Prostate gland (tissue), 2 donors: ENCODE data around the gene PIPOX.

Experiments
- POLR2A ChIP-seq: fragments of 450-650 bp; IDR thresholded peaks from one replicate; pipeline ENCODE4 v1.6.1; 2016; ENCODE audit warnings: antibody characterized with exemption, mild to moderate bottlenecking
- POLR2AphosphoS5 ChIP-seq: sonication (generic); formaldehyde crosslinking; IDR thresholded peaks from one replicate; pipeline ENCODE4 v1.6.1; 2017; ENCODE audit warnings: antibody characterized with exemption
- TF ChIP-seq, protein P1 (sequence below), 4 experiments: fragments of 200-600 bp in 2 of 4; fragments of 450-650 bp in 2 of 4; sonication (generic) in 2 of 4; IDR thresholded peaks; 1 replicate in 3 of 4; 2 replicates in 1 of 4; pipeline ENCODE4 v1.5.1; 2016 to 2019; ENCODE audit warnings: antibody characterized with exemption in 4 of 4, mild to moderate bottlenecking in 2 of 4, moderate library complexity in 2 of 4

DNA sequence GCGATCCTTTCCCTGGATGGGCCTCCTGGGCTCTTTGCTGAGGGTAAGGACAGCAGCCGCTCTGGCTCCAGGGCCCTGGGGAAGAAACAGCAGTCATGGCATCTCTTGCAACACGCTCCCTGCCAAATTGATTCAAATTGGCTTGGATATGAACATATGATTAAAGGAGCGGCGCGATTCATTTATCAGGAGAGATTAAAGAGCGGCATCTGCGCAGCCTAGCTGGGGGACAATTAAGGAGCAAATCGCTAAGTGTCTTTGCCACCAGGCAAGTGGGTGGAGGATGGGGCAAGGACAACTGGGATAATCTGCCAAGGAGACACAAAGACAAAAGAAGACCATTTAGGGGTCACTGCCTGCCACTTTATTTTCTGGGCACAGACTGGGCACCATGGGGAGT is 27.8 kb downstream of the PIPOX start:
- TF ChIP-seq, protein P1, sequence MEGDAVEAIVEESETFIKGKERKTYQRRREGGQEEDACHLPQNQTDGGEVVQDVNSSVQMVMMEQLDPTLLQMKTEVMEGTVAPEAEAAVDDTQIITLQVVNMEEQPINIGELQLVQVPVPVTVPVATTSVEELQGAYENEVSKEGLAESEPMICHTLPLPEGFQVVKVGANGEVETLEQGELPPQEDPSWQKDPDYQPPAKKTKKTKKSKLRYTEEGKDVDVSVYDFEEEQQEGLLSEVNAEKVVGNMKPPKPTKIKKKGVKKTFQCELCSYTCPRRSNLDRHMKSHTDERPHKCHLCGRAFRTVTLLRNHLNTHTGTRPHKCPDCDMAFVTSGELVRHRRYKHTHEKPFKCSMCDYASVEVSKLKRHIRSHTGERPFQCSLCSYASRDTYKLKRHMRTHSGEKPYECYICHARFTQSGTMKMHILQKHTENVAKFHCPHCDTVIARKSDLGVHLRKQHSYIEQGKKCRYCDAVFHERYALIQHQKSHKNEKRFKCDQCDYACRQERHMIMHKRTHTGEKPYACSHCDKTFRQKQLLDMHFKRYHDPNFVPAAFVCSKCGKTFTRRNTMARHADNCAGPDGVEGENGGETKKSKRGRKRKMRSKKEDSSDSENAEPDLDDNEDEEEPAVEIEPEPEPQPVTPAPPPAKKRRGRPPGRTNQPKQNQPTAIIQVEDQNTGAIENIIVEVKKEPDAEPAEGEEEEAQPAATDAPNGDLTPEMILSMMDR (IDR thresholded peaks at IDR 0.05) = no peak
- TF ChIP-seq POLR2AphosphoS5 = no peak
- TF ChIP-seq POLR2A = no peak
